Measurements from ENCODE around the gene ANO2.

DNA sequence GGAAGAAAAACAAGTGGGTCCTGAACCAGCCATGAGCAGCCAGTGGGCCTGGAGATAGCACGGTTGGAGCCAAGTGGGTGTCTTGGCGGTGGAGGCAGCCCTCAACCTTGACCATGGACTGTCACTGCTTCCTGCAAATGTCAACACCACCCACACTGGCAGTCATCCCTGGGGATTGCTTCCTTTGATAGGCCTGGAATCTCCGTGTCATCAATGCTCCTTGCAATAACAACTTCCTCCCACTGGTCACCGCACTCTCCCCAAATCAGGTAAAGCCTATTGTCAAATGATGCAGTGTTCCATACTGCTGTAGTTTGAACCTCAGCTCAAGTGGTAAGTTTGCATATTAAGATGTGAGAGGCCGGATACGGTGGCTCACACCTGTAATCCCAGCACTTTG, 384.0 kb downstream of the ANO2 start:
- TF ChIP-seq TAF1 (IDR thresholded peaks at IDR 0.05; ENCODE audit: borderline replicate concordance, insufficient read depth, low read length) (no peak), POLR2AphosphoS5 (IDR thresholded peaks at IDR 0.05; ENCODE audit: low read depth, low read length) (no peak)
- TF ChIP-seq, protein P1, sequence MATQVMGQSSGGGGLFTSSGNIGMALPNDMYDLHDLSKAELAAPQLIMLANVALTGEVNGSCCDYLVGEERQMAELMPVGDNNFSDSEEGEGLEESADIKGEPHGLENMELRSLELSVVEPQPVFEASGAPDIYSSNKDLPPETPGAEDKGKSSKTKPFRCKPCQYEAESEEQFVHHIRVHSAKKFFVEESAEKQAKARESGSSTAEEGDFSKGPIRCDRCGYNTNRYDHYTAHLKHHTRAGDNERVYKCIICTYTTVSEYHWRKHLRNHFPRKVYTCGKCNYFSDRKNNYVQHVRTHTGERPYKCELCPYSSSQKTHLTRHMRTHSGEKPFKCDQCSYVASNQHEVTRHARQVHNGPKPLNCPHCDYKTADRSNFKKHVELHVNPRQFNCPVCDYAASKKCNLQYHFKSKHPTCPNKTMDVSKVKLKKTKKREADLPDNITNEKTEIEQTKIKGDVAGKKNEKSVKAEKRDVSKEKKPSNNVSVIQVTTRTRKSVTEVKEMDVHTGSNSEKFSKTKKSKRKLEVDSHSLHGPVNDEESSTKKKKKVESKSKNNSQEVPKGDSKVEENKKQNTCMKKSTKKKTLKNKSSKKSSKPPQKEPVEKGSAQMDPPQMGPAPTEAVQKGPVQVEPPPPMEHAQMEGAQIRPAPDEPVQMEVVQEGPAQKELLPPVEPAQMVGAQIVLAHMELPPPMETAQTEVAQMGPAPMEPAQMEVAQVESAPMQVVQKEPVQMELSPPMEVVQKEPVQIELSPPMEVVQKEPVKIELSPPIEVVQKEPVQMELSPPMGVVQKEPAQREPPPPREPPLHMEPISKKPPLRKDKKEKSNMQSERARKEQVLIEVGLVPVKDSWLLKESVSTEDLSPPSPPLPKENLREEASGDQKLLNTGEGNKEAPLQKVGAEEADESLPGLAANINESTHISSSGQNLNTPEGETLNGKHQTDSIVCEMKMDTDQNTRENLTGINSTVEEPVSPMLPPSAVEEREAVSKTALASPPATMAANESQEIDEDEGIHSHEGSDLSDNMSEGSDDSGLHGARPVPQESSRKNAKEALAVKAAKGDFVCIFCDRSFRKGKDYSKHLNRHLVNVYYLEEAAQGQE (IDR thresholded peaks at IDR 0.05; ENCODE audit: insufficient read depth in 1 of 2, low read depth in 2 of 2, low read length in 2 of 2) = no peak
